ENCODE results near the gene KDM4B.
"Not testable (repeated sequence)": the region's sequence is repeated elsewhere in the genome, so short reads cannot be mapped to it uniquely, and the experiment has no call there.

Gene KDM4B

DNA sequence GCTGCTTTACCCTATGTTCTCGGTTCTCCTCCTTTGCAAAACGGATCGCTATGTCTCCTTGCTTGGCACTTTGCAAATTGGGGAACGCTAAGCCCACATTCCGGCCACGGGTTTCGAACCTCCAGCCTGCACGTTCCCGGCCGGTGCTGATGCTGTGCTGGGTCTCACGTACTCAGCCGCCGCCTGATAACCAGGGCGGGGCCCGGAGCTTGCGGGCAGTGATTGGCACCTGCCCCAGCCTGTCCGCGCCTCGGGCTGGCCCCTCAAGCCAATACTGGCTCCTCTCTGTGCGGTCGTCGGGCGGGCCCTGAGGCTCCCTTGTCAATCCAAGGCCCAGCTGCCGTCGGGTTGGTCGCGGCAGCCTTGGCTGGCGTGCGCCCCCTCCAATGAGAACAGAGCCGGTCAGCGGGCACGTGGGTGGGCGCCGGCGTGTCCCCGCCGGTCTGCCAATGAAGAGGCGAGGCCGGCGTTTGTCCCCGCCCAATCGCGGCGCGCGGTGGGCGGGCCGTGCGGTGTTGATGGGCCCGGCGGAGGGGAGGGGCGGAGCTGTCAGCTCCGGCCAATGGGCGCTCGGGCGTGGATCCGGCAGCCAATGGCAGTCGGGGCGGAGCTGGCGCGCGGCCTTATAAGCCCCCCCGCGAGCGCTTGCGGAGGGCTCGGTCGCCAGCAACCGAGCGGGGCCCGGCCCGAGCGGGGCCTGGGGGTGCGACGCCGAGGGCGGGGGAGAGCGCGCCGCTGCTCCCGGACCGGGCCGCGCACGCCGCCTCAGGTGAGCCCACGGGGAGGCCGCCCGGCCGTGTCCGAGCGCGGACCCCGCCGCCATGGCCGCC lies at the start of gene KDM4B:
Gene KDM4B, plus strand, starts transcription at position 652 of the 830 bp plus-strand sequence. CDS start 63,778 bp downstream, outside the sequence.
- in situ Hi-C loops (cut with HindIII; ENCODE audit: low sequenced_read_pairs): no loop called here

DNA sequence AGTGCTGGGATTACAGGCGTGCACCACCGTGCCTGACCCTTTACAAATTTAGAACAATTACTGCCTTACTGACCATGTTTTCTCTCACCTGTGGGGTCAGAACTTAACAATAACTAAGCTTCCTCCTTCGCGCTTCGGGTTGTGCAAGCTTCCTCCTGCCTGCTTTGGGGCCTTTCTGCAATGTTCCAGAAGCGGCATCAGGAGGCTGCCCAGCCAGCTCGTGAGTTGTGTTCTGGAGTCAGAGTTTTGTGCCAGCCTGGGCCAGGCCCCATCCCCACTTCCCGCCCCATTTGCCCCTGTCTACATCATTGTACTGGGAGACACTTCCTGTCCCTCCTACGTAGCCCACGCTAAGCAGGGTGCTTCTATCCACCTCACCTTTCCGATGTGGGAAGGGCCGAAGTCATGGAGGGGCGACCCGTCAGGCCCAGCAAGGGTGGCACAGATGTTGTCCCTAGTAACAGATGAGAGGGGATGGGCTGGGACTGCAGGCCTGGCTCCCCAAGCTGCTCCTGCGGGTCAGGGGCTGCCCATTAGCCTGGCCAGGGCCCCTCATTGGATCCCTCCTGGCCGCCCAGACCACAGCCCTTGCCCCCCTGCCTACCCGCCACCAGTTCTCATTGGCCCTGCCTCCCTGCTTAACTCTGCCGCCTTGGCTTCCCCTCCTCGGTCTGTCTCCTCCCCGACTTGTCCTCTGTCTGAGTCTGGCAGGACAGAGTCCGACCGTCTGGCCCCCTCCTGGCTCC lies 46.2 kb upstream of the KDM4B start:
- in situ Hi-C loops (cut with HindIII; ENCODE audit: low sequenced_read_pairs): no loop called here

DNA sequence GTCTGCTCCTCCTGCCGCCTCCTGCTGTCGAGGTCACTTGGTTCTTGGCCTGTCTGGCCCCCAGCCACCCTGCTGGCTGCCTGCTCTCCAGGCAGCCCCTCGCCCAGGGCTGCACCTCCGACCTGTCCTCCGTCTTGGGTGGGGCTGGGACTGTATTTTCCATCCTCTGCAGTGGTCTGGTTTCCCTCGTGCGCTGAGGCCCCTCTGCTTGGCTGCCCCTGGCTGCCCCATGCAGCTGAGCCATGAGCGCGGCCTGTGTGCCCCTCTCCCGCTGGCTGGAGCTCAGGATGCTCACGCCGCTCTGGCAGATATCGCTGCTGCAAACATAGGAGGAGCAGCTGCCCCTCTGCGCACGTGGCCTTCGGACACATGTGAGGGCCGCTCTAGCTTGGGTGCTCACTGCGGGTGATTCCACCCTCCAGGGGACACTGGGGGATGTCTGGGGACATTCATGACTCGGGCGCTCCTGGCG lies 45.6 kb upstream of the KDM4B start:
- in situ Hi-C loops (cut with HindIII; ENCODE audit: low sequenced_read_pairs): no loop called here

DNA sequence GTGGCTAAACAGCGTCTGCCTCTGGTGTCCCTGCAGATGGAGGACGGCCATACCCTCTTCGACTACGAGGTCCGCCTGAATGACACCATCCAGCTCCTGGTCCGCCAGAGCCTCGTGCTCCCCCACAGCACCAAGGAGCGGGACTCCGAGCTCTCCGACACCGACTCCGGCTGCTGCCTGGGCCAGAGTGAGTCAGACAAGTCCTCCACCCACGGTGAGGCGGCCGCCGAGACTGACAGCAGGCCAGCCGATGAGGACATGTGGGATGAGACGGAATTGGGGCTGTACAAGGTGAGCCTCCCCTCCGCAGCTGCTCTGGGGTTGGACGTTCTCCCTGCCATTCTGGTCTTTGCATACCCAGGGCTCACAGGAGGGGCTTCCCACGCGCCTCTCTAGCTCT lies 39.7 kb upstream of the KDM4B start:
- in situ Hi-C loops (cut with HindIII; ENCODE audit: low sequenced_read_pairs): no loop called here

DNA sequence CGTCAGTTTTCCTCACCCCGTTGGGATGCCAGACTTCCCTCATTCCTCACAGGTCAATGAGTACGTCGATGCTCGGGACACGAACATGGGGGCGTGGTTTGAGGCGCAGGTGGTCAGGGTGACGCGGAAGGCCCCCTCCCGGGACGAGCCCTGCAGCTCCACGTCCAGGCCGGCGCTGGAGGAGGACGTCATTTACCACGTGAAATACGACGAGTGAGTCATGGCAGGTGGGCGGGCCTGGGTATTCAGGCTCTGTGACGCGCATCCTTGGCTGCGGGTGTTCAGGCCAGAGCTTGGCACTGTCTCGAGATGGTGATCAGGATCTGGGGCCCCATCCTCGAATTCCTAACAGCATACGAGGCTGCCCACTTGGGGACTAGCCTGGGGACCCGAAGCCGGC lies 38.2 kb upstream of the KDM4B start:
- in situ Hi-C loops (cut with HindIII; ENCODE audit: low sequenced_read_pairs): loop anchor here (5.0 kb wide), 2 partner anchors 57 to 73 kb away; no protein-coding TSS in a partner anchor

DNA sequence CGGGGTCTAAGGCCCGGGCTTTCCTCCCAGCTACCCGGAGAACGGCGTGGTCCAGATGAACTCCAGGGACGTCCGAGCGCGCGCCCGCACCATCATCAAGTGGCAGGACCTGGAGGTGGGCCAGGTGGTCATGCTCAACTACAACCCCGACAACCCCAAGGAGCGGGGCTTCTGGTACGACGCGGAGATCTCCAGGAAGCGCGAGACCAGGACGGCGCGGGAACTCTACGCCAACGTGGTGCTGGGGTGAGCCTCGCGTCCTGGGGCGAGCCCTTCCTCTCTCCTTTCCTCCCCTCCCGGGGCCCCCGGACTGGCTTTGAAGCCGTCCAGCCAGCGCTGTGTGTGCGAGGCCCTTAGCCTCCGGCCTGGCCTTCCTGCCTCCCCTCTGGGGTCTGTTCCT lies 36.2 kb upstream of the KDM4B start:
- in situ Hi-C loops (cut with HindIII; ENCODE audit: low sequenced_read_pairs): loop anchor here (5.0 kb wide), 2 partner anchors 55 to 75 kb away; no protein-coding TSS in a partner anchor

DNA sequence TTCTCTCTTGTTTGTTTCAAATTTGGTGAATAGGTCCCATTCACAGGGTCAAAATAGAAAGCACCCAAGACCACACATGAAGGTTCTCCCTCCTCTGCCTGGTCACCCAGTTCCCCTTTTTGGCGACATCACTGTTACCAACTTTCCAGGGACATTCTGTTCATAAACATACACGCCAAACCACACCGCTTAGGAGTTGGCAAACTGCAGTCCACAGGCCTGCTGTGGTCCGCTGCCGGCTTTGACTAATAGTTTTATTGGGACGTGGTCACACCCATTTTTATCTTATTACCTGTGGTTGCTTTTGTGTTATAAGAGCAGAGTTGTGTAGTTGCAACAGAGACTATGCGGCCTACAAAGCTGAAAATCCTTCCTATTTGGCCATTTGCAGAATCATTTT lies 35.4 kb upstream of the KDM4B start:
- in situ Hi-C loops (cut with HindIII; ENCODE audit: low sequenced_read_pairs): loop anchor here (5.0 kb wide), 2 partner anchors 54 to 76 kb away; no protein-coding TSS in a partner anchor

DNA sequence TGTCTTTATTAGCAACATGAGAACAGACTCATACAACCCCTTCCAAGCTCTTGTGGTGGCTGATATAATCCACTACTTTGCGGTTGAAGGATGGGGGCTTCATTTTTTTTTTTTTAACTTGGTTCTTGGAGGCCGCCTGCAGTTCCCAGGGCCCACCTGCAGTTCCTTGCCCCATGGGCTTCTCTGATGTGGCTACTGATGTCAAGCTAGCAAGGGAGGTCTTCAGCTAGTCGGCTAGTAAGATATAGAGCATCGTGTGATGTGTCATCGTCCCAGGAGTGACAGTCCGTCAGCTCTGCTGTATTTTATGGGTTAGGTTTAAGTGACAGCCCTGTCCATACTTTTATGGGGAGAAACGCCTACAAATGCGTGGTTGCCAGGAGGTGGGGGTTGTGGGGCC lies 33.5 kb upstream of the KDM4B start:
- in situ Hi-C loops (cut with HindIII; ENCODE audit: low sequenced_read_pairs): no loop called here

DNA sequence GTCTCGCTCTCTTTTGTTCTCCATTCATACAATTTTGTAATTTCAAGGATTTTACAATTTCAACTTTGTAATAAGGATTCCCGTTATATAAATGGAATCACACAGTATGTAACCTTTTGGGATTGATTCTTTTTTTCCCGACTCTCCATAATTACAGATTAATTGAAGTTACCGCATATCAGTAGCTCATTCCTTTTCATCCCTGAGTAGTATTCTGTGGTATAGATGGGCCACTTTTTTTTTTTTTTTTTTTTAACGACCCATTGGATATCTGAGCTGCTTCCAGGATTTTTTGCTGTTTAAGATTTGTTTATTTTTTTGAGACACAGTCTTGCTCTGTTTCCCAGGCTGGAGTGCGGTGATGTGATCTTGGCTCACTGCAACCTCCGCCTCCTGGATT lies 31.9 kb upstream of the KDM4B start:
- in situ Hi-C loops (cut with HindIII; ENCODE audit: low sequenced_read_pairs): no loop called here

DNA sequence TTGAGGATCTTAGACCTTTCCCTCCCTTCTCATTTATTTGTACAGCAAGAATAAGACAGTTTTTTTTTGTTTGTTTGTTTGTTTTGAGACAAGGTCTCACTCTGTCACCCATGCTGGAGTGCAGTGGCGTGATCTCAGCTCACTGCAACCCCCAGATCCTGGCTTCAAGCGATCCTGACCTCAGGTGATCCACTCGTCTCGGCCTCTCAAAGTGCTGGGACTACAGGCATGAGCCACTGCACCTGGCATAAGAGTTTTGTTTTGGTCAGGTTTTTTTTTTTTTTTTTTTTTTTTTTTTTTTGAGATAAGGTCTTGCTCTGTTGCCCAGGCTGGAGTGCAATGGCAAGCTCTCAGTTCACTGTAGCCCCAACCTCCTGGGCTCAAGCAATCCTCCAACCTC lies 30.5 kb upstream of the KDM4B start:
- in situ Hi-C loops (cut with HindIII; ENCODE audit: low sequenced_read_pairs): not testable (repeated sequence)

DNA sequence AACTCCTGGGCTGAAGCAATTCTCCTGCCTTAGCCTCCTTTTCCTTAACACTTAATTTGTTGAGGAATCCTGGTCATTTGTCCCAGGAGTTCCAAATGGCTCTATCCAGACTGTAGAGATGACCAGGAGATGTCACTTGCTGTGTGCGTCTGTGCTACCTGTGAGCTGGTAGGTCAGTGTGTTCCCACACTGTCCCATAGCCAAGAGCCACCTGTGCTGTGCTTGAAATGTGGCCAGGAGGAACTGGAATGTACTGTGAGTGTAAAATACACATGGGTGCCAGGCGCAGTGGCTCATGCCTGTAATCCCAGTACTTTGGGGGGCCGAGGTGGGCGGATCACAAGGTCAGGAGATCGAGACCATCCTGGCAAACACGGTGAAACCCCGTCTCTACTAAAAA lies 29.4 kb upstream of the KDM4B start:
- in situ Hi-C loops (cut with HindIII; ENCODE audit: low sequenced_read_pairs): no loop called here

DNA sequence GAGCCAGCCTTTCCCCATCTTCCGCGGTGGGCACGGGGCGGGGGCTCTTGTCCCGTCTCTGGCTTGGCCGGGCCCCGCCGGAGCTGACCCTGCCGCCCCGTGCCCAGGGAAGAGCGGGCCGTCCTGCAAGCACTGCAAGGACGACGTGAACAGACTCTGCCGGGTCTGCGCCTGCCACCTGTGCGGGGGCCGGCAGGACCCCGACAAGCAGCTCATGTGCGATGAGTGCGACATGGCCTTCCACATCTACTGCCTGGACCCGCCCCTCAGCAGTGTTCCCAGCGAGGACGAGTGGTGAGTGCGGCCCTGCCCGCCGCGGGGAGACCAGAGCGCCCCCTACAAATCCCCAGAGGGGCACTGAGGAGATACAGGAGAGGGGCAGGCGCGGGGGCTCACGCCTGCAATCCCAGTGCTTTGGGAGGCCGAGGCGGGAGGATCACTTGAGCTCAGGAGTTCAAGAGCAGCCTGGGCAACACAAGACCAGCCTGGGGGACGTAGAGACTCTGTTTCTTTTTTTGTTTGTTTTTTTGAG lies 27.2 kb upstream of the KDM4B start:
- in situ Hi-C loops (cut with HindIII; ENCODE audit: low sequenced_read_pairs): not testable (repeated sequence)

DNA sequence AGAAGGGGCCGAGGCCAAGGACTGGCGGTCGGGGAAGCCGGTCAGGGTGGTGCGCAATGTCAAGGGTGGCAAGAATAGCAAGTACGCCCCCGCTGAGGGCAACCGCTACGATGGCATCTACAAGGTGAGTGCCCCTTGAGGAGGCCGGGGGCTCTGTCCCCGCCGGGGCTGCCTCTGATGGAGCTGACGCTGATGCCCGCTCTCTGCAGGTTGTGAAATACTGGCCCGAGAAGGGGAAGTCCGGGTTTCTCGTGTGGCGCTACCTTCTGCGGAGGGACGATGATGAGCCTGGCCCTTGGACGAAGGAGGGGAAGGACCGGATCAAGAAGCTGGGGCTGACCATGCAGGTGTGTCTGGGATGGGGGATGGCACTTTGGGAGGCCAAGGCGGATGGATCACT lies 18.3 kb upstream of the KDM4B start:
- in situ Hi-C loops (cut with HindIII; ENCODE audit: low sequenced_read_pairs): not testable (repeated sequence)

DNA sequence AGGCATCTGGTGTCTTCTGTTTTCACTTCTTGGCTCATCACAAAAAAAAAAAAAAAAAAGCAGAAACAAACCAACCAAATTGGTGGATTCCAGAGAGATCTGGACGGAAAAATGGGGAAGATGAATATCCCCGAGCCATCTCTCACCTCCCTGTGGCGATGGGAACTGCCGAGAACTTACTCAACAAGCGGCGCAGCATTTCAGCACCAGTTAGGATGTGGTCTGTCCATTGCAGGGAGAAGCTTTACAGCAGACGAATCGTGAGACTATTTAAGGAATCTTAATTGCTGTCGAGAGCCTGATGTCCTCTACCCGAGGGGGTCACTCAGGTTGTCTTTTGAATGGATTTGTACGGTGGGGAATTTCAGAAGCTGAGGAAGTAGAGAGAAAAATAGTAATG lies 17.3 kb upstream of the KDM4B start:
- in situ Hi-C loops (cut with HindIII; ENCODE audit: low sequenced_read_pairs): no loop called here

DNA sequence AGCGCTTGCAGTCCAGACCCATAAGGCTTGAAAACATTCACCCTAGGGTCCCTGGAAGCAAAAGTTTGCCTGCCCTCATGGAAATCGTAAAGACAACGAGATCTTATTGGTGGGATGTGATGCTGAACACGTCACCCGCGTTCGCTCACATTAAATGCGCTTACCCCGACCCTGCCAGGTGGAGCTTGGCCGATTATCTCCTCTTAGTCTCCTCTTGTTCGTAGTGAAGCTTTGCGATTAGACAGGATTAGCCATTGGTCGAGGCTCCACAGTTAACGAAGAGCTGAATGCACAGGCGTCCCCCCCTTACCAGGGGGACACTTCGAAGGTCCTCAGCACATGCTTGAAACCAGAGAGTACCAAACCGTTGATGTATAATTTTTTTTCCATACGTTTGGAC lies 16.0 kb upstream of the KDM4B start:
- in situ Hi-C loops (cut with HindIII; ENCODE audit: low sequenced_read_pairs): no loop called here

DNA sequence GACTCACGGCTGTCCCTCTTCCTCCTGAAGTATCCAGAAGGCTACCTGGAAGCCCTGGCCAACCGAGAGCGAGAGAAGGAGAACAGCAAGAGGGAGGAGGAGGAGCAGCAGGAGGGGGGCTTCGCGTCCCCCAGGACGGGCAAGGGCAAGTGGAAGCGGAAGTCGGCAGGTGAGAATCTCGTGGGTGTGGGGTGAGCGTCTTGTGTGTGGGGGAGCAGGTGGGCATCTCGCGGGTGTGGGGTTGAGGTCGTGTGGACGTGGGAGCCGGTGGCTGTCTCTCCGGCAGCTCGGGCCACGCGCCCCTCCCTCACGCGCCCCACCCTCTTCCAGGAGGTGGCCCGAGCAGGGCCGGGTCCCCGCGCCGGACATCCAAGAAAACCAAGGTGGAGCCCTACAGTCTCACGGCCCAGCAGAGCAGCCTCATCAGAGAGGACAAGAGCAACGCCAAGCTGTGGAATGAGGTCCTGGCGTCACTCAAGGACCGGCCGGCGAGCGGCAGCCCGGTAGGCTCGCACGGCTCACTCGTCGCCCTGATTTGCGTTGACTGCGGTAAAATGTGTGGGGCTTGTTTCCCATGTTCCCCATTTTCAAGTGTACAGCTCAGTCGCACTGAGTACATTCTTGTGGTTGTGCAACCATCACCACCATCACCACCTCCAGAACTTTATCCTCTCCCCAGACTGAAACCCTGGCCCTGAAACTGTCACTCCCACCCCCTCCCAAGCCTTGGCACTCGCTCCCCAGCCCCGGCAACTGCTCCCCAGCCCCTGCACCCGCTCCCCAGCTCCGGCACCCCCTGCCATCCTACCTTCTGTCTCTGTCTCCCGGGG lies 14.4 kb upstream of the KDM4B start:
- in situ Hi-C loops (cut with HindIII; ENCODE audit: low sequenced_read_pairs): not testable (repeated sequence)

DNA sequence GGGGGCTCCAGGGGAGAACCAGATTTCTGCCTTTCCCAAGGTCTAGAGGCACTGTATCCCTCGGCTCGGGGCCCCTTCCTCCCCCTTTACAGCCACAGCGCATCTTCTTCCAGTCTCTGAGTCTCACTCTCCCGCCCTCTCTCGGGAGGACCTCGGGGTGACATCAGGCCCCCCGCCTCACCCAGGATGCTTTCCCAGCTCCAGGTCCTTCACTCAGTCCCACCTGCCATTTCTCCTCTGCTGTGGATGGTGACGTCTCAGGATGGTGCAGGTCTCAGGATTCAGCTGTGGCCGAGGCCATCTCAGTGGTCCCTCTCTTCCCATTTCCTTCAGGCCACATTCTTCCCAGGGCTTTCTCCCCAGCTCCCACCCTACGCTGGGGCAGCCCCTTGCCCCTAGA lies 13.6 kb upstream of the KDM4B start:
- in situ Hi-C loops (cut with HindIII; ENCODE audit: low sequenced_read_pairs): no loop called here

DNA sequence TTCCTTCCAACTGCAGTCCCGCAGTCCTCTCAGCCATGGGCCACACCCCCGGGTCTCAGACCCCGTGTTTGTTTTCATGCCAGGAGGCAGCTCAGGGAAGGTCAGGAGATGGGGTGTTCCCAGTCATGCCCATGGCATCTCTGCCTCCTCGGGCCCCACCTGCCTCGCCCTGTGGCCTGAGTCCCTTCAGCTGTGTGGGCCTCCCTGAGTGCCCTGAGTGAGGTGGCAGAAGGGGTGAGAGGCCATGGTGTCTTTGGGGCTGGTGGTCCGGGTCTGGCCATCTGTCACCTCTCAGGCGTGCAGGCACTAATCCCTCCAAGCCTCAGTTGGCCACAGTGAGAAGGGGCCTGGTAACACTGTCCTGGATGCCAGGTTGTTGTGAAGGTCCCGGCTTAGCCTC lies 10.9 kb upstream of the KDM4B start:
- in situ Hi-C loops (cut with HindIII; ENCODE audit: low sequenced_read_pairs): no loop called here

DNA sequence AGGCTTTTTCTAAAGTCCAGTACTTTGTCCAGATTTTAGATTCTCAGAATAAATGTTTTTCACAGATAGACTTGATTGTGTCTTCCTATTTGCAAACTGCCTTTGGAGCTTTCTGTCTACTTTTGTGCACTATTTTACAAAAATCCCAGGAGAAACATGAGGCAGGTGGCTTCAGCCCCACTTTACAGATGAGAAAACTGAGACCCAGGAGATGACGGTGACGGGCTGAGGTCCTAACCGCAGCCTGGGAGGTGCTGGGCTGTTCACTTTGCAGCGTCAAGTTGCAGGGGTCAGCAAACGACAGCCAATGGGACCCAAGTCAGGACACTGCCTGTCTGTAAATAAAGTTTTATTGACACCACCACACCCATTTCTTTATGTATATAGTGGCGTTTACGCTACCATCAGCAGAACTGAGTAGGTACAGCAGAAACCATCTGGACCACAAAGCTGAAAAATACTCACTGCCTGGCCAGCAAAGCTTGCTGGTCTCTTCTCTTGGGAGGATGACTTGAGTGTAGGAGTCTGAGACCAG lies 6.8 kb upstream of the KDM4B start:
- in situ Hi-C loops (cut with HindIII; ENCODE audit: low sequenced_read_pairs): no loop called here

DNA sequence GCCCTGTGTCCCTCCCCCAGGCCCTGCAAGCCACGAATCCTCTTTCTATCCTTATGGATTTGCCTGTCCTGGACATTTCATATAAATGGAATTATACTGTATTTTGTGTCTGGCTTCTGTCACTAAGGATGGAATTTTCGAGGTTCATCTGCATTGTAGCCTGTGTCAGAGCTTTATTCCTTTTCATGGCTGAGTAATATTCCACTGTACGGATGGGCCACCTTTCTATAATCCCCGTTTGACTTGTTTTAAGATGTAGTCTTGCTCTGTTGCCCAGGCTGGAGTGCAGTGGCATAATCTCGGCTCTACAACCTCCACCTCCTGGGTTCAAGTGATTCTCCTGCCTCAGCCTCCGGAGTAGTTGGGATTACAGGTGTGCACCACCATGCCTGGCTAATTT lies 3.9 kb upstream of the KDM4B start:
- in situ Hi-C loops (cut with HindIII; ENCODE audit: low sequenced_read_pairs): no loop called here

DNA sequence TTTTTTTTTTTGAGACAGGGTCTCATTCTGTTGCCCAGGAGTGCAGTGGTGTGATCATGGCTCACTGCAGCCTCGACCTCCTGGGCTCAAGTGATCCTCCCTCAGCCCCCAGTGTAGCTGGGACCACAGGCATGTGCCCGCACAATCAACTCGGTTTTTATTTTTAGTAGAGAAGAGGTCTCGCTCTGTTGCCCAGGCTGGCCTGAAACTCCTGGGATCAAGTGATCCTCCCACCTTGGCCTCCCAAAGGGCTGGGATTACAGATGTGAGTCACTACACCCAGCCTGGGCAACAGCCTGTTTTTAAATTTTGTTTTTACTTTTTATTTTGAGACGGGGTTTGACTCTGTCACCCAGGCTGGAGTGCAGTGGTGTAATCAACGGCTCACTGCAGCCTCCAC lies 2.3 kb upstream of the KDM4B start:
- in situ Hi-C loops (cut with HindIII; ENCODE audit: low sequenced_read_pairs): no loop called here
